ENCODE measurements around the gene ANKLE2.

ANKLE2 gene

GRCh38 chr12:132727091-132727794 lies 34.4 kb downstream of the ANKLE2 start:
- no peak for DNase-seq (ENCODE audit: low read depth)
- no peak overlapping the region for H3K4me3 ChIP-seq (ENCODE audit: low read length)
- TF ChIP-seq, protein P1, sequence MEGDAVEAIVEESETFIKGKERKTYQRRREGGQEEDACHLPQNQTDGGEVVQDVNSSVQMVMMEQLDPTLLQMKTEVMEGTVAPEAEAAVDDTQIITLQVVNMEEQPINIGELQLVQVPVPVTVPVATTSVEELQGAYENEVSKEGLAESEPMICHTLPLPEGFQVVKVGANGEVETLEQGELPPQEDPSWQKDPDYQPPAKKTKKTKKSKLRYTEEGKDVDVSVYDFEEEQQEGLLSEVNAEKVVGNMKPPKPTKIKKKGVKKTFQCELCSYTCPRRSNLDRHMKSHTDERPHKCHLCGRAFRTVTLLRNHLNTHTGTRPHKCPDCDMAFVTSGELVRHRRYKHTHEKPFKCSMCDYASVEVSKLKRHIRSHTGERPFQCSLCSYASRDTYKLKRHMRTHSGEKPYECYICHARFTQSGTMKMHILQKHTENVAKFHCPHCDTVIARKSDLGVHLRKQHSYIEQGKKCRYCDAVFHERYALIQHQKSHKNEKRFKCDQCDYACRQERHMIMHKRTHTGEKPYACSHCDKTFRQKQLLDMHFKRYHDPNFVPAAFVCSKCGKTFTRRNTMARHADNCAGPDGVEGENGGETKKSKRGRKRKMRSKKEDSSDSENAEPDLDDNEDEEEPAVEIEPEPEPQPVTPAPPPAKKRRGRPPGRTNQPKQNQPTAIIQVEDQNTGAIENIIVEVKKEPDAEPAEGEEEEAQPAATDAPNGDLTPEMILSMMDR (conservative IDR thresholded peaks at IDR 0.05; ENCODE audit: low read depth, low read length): no peak

DNA sequence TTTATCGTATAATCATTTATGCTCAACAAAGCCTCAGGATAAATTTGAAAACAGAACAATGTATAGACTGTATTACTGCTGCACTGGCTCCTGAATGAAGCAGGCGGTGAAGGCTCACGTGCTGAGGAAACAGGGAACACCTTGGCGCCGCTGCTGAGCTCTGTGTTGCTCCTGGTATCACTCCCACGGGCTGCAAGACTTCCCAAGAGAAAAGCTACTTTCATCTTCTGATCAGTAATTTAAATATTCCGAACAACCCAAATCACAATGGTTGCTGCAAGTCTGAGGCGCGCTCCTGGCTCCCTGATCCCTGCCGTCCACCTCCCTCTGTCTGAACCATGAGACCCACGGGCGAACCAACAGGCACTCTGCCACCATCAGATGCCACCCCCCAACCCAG lies 35.2 kb downstream of the ANKLE2 start:
- H3K4me3 ChIP-seq (ENCODE audit: low read length): no peak overlapping the region
- no peak for DNase-seq (ENCODE audit: low read depth)
- TF ChIP-seq, protein P1 (conservative IDR thresholded peaks at IDR 0.05; ENCODE audit: low read depth, low read length): no peak

DNA sequence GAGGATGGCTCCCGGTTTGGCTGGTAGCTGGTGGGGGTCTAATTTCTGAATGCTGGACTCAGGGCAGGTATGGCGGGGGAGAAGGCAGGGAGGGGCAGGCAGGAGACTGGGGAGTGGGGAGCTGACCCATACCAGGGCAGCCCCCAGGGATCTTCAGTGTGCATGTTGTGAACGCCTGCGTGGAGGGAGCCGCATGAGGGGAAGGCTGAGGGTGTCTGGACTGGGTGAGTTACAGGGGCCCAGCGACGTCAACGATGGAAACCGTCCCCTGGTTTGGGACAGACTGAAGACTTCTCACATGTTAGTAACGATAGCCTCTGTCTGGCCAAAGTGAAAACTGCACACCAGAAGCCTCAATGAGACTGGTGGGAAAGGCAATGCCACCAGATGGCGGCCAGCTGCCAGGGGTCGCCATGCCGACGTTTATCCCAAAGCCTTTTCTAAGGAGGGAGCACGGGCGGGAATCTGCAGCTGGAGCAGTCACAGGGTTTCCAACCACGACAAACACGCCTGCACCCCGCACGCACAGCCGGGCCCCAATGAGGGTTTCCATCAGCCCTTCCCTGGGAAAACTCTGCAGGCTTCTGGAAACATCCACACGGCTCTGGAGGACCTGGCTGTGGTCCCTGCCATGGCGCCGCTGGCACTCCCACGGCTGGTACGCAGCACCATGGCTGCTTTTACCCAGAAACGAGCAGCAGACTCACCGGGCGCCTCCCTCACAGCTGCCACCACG lies 37.0 kb downstream of the ANKLE2 start:
- TF ChIP-seq, protein P1 (conservative IDR thresholded peaks at IDR 0.05; ENCODE audit: low read depth, low read length): no peak
- no peak overlapping the region for H3K4me3 ChIP-seq (ENCODE audit: low read length)
- DNase-seq (ENCODE audit: low read depth): no peak

GRCh38 chr12:132723764-132724140 lies 37.9 kb downstream of the ANKLE2 start:
- TF ChIP-seq, protein P1 (conservative IDR thresholded peaks at IDR 0.05; ENCODE audit: low read depth, low read length): no peak
- DNase-seq (ENCODE audit: low read depth): peak; percentile 66

DNA sequence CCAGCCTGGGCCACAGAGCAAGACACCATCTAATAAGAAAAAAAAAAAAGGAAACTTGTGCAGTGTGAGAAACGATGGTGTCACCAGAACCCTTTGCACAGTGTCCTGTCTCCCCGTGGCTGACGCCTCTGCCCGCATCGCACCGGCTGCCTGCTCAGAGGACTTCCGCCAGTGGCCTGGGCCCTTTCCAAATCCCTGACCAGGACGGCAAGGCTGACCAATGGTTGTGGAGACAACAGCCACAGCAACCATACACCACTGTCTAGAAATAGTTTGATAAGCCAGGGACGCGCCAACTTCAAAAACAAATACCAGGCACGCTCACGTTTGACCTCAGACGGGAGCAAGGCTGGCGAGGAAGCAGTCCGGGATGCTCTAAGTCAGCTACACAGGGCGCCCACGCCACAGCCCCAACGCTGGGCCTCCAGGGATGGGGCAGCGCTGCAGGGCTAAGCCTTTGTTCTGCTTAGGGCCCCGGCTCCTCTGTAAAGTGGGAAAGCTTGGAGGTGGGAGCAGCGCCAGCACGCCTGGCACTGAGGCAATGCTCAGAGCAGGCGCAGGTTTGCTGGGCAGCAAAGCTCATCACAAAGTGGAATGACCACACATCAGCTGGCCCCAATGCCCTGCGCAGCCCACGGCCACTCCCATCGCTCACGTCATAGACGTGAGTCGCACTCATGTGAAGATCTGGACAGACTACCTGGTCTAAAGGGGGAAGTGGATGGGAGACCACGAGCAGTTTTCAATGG lies 38.4 kb downstream of the ANKLE2 start:
- no peak for DNase-seq (ENCODE audit: low read depth)
- TF ChIP-seq, protein P1 (conservative IDR thresholded peaks at IDR 0.05; ENCODE audit: low read depth, low read length): no peak
- no peak overlapping the region for H3K4me3 ChIP-seq (ENCODE audit: low read length)

More at GRCh38 chr12:132723764-132724140, 37.9 kb downstream of the ANKLE2 start:
- H3K4me3 ChIP-seq (ENCODE audit: low read length): no peak overlapping the region

DNA sequence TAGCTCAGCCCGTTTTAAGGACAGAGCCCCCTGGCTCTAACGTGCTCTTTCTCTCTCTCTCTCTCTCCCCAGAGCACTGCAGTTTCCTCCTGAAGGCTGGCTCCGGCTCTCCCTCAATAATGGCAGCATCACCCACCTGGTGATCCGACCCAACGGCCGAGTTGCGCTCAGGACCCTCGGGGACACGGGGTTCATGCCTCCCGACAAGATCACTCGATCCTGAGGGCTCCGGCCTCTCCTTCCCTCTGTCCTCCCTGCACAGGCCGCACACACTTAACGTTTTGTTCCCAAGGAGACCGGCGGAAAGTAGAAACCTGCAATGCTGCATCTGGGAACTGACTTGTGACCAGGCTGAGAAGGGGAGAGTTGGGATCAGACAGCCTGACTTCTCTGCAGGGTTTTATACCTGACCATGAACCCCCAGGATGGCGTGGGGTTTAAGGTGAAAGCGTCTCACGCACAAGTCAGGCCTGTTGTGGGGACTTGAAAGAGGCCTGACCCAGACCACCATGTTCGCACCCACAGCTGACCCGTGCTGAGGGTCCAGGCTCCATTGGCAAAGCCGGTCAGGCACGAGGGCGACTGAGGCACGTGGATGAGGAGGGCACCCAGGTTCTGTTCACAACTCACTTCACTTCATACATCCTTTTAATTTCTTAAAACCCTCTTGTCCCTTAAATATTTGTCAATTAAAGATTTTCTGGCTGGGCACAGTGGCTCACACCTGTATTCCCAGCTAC lies 40.9 kb downstream of the ANKLE2 start:
- no peak overlapping the region for H3K4me3 ChIP-seq (ENCODE audit: low read length)
- no peak for DNase-seq (ENCODE audit: low read depth)
- TF ChIP-seq, protein P1 (conservative IDR thresholded peaks at IDR 0.05; ENCODE audit: low read depth, low read length): no peak

Data from retinal pigment epithelial cell (primary cell).